OCI-M1 (cell line): ENCODE measurements around the gene HOATZ.

Source experiments
- DNase-seq: peaks from one replicate; lab custom pipeline; 2025; lab: John Stamatoyannopoulos, UW

HOATZ gene

DNA sequence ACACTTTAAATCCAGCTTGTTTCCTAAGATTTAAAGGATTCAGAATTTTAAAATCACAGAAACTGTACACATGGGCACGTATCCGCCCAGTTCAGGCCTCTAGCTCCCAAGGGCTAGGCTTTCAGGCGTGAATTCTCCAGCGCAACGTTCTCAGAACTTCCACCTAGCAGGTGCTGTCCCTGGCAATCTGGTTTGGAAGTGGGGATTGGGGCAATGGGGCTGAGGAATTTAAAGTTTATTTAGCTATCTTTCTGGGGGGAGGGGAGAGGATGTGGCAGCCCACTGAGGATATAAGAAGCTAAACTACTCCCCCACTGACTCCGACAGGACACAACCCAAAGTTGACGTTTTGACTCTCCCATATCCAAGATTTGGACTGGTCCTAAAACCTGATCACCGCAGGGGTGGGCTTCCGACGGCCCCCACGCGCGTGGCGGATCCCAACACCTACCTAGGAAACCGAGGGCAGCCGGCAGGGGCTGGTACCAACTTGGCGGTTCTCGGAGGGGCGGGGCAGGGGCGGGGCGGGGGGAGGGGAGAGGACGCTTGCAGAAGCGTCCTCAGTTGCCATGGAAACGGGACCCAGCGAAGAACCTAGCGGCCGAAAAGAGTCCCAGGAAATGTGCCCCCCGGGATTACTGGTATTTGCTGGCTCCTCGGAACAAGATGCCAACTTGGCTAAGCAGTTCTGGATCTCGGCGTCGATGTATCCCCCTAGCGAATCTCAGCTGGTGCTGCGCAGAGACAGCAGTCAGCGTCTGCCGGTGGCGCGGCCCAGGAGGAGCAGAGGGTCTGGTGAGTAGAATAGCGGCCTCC, at the start of gene HOATZ:
HOATZ (plus strand) TSS at position 563 of the 816 bp plus-strand sequence; CDS start at position 570, 7 bp downstream.
- no peak for DNase-seq

DNA sequence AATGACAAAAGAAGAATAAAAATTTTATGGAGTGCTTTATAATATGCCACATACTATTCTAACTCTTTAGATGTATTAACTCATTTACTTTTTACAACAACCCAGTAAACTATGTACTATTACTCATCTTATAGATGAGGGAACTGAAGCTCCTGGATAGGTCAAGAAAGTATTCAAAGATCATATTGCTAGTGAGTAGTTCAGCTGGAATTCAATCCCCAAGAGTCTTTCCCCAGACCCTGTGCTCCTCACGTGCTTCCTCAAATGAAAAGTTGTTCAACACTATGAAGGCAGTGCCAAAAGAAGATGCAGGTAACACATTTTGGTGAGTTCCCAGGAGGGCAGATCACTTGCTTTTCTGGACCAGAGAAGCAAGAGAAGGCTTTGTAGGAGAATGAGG, 49.2 kb upstream of the HOATZ start:
- DNase-seq, result peak; percentile 12

DNA sequence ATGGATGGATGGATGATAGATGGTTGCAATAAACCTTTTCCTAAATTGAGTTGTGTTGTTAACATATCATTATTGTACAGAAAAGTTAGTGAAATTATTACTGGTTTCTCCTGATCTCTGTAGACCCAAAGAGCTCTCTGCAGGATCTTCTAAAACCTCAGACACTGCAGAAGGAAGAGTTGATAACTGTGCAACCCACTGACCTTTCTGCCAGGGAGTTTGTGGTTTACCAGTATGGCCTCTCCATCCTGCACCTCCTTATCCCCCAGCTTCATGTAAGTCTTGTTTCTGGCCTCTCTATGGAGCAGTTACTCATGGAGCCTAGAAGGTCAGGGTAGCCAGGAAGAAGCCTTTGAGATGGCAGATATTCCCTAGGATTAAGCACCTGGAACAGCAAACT, 48.0 kb upstream of the HOATZ start:
- no peak for DNase-seq

DNA sequence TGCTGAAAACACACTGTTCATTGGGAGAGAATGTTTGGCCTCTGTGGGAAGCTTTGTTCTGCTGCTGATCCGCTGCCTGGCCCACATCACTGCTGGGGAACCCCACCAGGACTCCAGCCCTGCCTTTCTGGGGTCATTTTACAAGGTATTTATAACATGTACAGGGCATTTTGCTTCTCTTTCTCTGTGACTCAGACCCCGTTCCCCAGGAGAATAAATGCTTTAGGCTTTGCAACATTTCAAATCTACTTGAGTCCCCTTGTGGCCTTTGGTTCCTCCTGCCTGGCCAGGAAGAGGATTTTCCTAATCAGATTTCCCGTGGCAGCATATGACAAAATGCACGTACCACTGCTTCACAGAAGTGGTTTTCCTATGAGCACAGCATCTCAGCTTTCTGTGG, 45.4 kb upstream of the HOATZ start:
- DNase-seq, result peak; percentile 23

- DNase-seq, result no peak
These were observed 42.4 kb upstream of the HOATZ start for GRCh38 chr11:111472228-111472627.

DNA sequence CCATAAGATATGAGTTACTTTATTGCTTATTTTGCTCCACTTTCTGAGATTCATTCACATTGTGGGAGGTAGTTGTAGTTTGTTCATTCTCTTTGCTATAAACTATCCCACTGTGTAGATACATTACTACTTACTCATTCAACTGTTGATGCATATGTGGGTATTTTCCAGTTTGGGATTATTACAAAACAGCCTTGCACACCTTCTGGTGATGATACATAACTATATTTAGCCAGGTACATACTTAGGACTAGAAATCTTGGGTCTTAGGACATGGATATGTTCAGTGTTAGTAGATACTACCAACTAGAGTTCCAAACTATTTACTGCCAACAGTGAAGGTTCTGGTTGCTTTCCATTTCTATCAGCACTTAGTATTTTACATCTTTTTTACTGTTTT, 40.1 kb upstream of the HOATZ start:
- DNase-seq, result no peak

GRCh38 chr11:111476366-111476765, 38.2 kb upstream of the HOATZ start:
- no peak for DNase-seq

DNA sequence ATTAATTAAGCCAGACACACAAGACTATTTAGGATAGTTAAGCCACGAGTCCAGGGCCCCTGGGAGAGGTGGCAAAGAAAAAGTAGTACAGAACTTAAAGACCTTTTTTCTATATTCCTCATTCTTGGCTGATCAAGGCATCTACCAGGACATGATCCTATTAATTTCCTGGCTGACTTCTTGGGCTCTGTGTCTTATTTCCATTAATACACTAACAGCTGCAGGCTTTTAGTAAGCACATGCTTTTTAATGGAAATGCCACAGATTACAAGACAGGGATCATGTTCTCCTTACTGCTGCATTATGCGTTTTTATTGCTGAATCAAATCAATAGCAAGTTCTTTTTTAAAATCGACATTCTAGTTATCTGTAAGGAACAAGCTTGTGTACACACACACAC, 37.6 kb upstream of the HOATZ start:
- no peak for DNase-seq

GRCh38 chr11:111477898-111478297, 36.7 kb upstream of the HOATZ start:
- no peak for DNase-seq

DNA sequence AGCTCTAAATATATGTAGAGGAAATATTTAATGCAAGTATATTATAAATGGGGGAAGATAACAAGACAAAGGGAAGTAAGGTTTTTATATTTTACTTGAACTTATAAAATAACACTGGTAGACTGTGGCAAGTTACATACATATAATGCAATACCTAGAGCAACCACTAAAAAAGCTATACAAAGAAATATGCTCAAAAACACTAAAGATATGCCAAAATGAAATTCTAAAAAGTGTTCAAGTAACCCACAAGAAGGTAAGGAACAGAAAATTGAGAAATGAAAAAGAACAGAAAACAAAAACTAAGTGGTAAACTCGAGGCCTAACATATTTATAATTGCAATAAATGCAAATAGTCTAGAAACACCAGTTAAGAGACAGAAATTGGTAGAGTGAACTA, 34.9 kb upstream of the HOATZ start:
- DNase-seq, result no peak

- peak; percentile 12 for DNase-seq
These were observed 31.1 kb upstream of the HOATZ start for GRCh38 chr11:111483431-111483830.

GRCh38 chr11:111490496-111490895, 24.1 kb upstream of the HOATZ start:
- DNase-seq, result no peak

DNA sequence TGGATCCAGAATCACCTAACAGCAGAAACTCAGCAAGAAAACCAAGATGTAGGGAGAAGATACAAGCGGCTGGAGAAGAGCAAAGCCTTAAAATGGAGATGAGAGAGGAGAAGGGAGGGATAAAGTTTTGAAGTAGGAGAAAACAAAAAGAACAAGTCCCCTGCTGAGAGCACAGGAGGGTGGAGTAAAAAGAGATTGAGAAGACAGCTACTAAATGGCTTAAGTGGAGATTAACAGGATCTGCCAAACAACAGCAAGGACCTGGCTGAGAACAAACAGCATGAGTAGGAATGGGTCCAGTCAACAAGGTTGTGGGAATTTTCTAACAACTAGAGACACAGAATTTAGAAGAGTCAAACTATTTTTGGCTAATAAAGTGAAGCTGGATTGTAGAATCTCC, 20.5 kb upstream of the HOATZ start:
- no peak for DNase-seq

DNA sequence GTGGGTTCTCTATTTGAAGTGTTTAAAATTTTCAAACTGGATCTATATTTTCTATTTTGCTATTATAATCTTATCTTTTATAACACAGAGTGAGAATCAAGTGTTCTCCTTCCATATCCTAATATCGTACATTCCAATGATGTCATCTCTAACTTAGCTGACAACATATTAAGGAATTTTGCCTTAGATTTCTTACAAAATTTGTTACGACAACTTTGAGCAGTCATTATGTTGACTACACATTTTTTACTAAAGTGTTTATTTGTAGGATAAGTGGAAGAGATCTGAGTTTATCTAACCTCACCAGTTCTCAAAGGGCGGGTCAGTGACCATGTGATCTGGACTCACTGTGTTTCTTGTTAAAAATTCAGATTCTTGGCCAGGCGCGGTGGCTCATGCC, 15.1 kb upstream of the HOATZ start:
- DNase-seq, result no peak

GRCh38 chr11:111500481-111500880, 14.1 kb upstream of the HOATZ start:
- no peak for DNase-seq

DNA sequence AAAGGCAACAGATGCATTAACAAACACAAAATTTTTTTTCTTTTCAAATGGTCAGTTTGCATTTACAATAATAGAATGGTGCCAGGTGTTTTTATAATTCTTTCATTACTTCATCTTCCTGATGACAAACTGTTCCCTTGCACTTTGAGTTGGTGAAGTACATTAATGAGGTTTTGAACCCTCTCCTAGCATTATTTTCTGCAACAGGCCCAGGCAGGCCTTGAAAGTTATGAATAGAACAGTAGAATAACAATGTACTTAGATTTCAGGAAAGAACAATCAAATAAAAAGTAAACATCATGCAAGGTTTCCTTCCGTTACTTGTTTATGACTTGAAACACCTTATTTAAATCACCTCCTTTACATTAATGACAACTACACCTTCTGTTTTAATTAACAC, 12.0 kb upstream of the HOATZ start:
- DNase-seq, result no peak

- no peak for DNase-seq
These were observed 4.3 kb upstream of the HOATZ start for GRCh38 chr11:111510311-111510710.

DNA sequence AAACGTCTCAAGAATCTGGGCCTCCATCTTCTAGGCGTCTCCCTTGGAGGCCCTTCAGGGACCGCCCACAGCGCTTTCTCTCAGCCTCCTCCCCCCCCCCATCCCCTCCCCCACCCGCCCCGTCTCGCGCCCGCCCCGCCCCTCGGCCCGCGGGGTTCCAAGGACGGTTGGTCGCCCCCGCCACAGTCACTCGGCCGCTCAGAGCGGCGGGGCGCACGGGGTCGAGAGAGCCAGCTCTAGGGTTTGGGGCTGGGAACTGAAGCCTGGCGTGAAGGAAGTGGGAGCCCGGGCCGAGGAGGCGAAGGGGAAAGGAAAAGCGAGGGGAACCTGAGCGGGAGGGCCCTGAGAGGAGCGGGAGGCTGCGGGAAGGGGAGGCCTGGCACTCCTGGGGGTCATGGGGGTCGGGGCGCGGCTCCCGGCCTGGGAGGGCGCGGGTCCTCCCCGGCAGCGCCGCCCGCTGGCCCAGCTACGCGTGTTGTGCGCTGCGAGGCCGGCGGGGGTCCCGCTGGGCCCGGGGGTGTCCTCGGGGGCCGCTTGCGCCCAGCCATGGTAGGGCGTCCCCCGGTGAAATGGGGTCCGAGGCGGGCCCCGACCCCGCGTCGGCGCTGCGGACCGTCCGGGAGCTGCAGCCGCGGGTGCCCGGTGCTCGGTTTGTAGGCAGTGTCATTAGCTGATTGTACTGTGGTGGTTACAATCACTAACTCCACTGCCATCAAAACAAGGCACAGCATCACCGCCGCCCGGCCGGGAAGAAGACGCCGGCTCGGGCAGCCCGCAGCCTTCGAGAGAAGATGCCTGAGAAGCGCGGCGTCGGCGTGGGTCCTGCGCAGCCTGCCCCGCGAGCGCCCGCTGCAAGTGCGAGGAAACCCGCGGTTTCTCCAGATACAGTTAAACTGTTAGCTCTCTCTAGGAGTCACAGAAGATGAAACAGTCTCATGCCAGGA, 2.0 kb upstream of the HOATZ start, which contains the start of gene BTG4:
BTG4 (minus strand) TSS at position 91 of the 944 bp plus-strand sequence. CDS start 13,610 bp downstream, outside the sequence.
- DNase-seq, result no peak

DNA sequence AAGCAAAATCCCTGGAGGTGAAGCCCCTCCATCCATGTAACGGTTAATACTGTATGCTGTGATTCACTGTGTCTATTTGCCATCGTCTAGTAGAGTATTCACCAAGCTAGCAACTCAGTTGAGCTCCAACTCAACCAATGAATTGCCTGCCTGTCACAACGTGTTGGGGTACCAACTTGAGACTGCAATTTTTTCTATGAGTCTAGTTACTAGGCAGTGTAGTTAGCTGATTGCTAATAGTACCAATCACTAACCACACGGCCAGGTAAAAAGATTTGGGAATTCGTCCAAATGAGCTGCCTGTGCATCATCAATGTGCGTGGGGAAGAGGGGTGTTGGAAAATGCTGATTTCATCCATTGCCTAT, 1.4 kb upstream of the HOATZ start:
- DNase-seq, result no peak

- no peak for DNase-seq
These were observed 1.0 kb downstream of the HOATZ start for GRCh38 chr11:111515591-111515990.

GRCh38 chr11:111518668-111519067, 4.1 kb downstream of the HOATZ start:
- no peak for DNase-seq

- DNase-seq, result no peak
These were observed 6.0 kb downstream of the HOATZ start for GRCh38 chr11:111520560-111520959.

GRCh38 chr11:111521135-111521534, 6.6 kb downstream of the HOATZ start:
- DNase-seq, result no peak
